Measurements from ENCODE around the gene RSRC1.

GRCh38 chr3:158572766-158573060 is 462.8 kb downstream of the RSRC1 start:
- no peak for TF ChIP-seq CTCF (IDR thresholded peaks at IDR 0.05; ENCODE audit: insufficient read depth, low read length, poor library complexity, severe bottlenecking)
- no peak for TF ChIP-seq EZH2phosphoT487 (conservative IDR thresholded peaks at IDR 0.05; ENCODE audit: low read length)

Data from SU-DHL-6 (cell line).